ENCODE data around the gene TRPM2.
A peak's percentile ranks its signal among the peaks of the same experiment; 100 is the strongest.
"Not testable (repeated sequence)": the region's sequence is repeated elsewhere in the genome, so short reads cannot be mapped to it uniquely, and the experiment has no call there.

The TRPM2 gene

DNA sequence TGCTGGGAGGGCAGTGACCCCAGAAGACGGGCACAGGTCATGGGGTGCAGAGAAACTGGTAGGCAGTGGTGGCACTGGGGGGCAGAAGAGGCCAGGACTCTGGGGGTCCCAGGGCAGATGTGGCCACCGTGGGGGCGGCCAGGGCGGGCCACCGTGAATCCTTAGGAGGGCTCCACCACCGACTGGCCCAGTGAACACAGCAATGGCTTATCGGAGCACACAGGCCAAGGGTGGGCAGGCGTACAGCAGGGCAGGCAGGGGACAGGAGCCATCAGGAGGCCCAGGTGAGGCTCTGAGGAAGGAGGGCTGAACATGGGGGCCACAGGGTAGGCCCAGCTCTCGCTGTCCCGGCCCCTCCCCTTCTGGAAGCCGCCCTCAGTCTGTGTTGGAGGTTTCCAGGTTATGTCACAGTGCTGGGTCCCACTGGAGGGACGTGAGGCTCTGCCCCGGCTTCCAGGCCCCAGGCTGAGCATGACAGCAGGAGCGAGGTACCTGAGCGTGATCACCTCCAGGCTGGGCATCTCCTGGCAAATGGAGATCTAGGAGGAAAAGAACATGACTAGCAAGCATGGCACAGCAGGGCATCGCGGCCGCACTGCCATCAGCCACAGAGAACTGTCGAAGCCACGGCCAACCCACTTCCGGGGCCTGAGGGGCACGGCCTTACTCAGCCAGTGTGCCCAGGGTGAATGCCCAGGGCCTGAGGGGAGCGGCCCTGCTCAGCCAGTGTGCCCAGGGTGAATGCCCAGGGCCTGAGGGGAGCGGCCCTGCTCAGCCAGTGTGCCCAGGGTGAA is 18.0 kb upstream of the TRPM2 start:
- no peak for DNase-seq

GRCh38 chr21:44337449-44337848 is 16.0 kb upstream of the TRPM2 start:
- DNase-seq, result no peak

GRCh38 chr21:44337941-44338895 is 15.2 kb upstream of the TRPM2 start:
- peak; percentile 25 to 54 for DNase-seq

DNA sequence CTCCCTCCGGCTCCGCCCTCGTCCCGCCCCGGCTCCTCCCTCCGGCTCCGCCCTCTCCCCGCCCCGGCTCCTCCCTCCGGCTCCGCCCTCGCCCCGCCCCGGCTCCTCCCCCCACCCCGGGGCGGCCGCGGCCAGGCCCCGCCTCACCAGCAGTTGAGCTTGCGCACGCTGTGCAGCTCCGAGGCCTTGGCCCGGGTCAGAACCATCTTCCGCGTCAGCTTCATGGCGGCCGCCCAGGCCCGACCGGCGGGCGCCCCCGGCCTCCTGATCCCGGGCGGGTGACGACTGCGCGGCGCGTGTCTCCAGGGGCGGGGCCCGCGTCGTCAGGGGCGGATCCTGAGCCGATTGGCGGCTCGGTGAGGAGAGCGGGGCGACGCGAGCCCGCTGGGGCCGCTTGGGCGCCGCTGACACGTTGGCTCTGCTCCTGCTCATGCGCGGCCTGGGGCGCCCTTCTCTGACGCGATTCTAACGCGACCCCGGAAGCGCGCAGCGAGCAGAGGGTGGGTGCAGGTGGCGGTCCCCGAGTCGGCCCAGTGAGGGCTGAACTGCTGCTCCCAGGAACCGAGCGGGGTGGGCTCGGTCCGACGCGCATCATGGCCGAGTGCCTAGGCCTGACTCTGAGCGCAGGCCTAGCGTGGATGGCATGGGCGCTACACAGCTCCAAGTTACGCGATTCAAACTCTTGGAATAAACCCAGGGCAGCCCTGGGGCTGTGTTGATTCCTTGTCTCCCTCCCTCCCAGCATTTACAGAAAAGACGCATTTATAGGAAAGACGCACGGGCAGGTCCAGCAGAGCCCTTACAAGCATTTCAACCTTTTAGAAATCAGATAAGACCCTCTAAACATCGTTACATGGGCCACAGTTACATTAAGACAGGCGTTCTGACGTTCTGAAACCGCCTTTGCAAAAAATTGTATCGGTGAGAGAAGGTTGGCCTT is 14.2 kb upstream of the TRPM2 start, which contains the start of gene CFAP410:
Gene CFAP410 (minus strand): TSS at position 420 of the 940 bp plus-strand sequence. CDS start 196 bp downstream, at position 224.
- DNase-seq, result peak; percentile 91 to 92

DNA sequence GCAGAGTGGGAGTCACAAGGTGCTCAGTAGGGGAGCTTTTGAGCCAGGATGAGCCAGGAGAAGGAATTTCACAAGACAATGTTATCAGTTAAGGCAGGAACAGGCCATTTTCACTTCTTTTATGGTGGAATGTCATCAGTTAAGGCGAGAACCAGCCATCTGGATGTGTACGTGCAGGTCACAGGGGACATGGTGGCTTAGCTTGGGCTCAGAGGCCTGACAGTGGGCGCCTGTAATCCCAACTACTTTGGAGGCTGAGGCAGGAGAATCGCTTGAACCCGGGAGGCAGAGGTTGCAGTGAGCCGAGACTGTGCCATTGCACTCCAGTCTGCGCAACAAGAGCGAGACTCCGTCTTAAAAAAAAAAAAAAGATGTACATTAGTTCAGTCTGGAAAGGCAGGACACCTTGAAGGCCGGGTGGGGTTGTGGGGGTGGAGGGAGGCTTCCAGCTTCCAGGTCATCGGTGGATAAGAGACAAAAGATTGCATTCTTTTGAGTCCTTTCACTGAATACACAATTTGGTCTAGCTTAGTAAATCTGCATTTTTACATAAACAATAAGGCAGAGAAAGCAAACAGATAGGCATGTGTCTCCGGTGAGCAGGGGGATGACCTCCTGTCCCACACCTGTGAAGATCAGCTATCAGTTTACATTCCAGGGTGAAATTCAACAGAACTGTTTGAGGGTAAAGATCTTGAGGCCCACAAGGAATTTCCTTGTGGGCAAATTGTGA is 11.5 kb upstream of the TRPM2 start:
- DNase-seq, result not testable (repeated sequence)

DNA sequence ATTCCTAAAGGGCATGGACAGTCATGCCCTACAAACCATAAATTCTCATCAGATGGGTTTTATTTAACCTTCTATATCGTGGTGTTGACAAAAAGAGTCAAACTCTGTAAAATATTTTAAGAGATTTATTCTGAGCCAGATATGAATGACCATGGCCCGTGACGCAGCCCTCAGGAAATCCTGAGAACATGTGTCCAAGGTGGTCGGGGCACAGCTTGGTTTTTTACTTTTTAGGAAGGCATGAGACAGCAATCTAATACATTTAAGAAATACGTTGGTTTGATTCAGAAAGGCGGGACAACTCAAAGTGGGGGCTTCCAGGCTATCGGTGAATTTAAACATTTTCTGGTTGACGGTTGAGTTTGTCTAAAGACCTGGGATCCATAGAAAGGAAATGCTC is 10.4 kb upstream of the TRPM2 start:
- DNase-seq, result not testable (repeated sequence)

DNA sequence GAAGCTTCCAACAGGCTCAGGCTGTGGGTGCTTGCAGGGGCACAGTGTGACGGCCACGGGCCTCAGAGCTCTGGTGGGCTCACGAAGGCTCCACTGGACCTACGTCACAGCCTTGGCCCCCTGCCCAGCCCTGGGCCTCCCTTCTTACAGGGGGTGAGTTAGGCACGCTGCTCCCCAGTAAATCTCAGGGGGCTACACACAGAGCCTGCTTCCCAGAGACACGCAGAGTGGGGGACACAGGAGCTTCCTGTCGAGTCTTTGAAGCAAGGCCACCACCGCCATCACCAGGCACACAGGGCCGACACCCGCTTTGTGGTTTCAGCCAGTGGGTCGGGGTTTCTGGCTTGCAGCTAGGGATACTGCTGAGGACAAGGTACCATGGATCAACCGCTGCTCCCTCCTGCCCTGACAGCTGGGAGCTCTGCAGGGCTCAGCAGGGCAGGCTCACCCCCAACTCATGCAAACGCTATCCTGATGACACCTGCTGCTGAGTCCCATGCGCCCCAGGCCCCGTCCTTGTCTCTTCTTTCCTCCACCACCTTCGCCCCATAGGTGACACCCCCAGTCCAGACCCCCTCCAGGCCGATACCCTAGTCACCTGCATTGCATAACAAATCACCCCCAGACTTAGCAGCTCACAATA is 8.8 kb upstream of the TRPM2 start:
- DNase-seq, result no peak

- peak in 1 of 2 experiments; percentile 57 for DNase-seq
Measured at GRCh38 chr21:44345495-44345894, 7.9 kb upstream of the TRPM2 start.

DNA sequence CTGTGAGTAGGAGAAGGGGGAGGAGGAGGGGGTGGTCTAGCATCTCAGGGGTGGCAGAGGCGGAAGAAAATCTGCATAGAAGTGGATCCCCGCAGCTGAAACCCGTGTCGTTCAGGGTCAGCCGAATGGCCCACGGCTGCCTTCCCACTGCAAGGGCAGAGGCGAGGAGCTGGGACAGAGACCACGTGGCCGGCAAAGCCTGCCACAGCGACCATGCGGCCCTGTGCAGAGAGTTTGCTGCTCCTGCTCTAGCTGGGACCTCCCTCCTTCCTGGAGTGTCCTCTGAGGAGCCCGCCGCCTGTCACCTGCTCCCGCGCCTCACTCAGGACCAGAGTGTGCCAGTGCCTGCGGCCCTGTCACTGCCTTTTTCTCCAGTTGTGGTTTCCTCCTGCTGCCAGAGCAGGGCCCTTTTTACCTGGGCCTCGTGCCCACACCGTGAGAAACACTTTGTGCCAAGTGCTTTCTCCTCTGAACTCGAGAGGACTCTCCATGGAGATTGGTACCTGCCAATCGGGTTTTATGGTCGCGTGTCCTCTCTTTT is 5.4 kb upstream of the TRPM2 start:
- no peak for DNase-seq

GRCh38 chr21:44348861-44349260 is 4.6 kb upstream of the TRPM2 start:
- no peak for DNase-seq

DNA sequence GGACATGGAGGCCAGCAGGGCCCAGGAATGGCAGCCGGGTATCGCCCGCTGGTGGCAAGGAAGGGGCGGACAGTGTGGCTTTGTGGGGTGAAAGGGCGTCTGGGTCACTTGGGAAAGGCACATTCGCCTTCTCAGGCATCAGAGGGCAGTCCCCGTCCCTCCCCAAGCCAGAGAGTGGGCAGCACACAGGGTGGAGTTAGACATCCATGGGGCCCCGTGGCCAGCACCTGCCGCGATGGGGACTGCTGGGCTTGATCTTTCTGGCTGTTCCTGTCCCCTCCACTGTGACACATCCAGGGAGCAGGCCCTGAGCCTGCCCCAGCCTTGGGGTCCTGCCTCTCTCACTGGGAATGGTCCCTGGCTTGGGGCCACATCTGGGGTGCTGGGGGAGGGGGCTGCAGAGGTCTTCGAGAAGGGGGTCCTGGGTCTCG is 4.0 kb upstream of the TRPM2 start:
- no peak for DNase-seq

DNA sequence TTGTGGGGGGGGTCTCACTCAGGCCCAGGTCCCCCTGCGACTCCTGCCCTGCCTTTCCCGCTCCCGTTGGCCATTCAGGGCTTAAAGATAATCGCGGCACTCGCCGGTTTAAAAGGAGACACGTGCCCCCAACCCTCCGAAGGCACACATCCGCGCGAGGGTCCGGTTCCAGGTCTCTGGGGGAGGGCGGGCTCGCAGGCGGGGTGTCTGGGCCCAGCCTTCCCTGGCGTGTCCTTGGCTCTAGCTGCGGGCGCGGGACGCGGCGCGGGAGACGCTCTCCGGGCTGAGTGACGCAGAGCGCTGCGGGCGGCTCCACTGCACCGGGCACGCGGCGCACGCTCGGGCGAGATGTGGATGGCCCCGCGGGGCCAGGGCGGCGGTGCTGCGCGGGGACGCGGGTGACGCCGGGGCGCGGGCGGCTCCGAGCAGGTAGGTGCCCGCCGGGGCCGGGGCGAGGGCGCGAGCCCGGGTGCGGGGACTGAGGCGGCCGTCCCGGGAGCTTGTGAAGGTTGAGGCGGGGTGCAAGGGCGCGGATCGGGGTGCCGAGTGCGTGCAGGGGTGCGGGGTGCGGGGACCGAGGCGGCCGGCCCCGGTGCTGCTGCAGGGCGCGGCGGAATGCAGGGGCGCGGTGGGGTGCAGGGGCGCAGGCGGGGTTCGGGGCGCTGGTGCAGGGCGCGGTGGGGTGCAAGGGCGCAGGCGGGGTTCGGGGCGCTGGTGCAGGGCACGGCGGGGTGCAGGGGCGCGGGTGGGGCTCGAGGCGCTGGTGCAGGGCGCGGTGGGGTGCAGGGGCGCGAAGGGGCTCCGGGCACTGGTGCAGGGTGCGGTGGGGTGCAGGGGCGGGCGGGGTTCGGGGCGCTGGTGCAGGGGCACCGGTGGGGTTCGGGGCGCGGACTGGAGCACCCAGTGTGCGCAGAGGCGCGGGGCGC is 3.3 kb upstream of the TRPM2 start:
- DNase-seq, result no peak

- DNase-seq, result no peak
Measured at GRCh38 chr21:44350773-44351481, 2.5 kb upstream of the TRPM2 start.

DNA sequence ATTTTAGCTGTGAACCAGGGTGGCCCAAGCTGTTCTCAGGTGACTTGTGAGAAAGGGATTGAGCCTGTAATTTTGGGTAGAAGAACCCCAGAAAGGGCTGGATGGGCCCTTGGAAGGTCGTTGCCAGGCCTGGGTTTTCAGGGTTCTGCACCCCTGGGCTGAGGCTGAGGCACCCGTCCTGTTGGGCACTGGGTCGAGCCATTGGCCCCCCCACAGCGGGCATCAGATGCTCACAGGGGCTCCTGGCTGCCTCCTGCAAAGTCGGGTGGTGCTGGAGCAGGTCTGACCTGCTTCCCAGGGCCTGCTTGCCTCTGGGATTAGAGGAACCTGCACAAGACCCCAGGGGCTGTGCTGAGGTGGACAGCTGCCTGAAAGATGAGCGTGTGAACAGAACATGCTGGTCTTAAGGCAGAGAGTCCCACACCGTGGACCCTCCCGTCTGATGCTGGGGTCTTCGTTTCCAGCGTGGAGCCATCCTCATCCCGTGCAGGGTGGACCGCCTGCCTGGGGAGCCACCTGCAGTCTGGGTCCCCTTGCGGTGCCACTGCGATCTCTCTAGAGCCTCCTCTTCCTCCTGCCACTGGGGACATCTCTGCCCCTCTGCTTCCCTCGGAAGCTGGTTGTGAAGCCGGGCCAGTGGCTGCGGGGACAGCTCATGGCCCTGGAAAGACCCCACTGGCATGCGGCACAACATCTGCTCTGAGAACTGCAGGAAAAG is 1.7 kb upstream of the TRPM2 start:
- no peak for DNase-seq

DNA sequence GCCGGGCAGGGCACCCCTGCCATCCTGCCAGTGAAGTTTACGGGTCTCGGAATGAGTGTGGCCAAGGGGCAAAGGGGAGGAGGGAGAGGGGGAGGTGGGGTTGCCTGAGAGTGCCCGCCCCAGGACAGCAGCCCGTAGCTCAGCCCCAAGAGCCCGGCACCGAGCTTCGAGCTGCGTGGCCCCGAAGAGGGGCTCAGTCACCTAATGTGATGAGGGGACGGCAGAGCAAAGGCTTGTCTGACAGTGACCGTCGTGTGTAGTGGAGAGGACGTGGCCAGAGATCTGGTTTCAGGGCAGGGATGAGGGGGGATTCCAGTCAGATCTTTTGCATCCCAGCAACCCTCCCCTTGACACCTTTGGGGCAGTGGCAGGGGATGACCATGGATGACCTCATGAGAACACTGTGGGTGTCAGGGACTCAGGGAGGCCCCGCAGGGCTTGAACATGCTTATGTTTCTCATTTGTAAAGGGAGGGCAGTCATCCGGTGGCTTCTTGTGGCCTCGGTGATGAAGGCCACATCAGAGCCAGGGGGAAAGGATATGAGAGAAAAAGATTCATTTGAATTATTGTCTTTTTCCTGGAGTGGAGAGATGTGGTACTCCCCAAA is 1.1 kb upstream of the TRPM2 start:
- DNase-seq, result no peak

DNA sequence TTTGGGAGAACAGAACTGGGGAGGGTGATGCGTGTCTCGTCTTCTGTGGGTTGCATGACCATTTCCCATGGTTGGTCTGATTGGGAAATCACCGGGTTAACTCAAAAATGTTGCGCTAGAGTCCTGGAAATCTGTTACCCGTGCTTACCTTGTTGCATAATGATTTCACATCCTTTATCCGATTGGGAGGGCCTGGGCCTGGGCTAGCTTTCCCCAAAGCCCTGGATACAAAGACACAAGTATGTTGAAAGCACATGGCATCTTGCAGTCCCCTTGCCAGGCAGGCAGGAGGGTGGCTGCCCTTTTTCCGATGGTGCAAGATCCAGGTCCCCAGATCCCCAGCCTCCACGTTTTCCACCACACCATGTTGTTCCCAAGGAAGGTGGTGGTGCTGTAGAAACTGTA is 582 bp downstream of the TRPM2 start:
- no peak for DNase-seq

DNA sequence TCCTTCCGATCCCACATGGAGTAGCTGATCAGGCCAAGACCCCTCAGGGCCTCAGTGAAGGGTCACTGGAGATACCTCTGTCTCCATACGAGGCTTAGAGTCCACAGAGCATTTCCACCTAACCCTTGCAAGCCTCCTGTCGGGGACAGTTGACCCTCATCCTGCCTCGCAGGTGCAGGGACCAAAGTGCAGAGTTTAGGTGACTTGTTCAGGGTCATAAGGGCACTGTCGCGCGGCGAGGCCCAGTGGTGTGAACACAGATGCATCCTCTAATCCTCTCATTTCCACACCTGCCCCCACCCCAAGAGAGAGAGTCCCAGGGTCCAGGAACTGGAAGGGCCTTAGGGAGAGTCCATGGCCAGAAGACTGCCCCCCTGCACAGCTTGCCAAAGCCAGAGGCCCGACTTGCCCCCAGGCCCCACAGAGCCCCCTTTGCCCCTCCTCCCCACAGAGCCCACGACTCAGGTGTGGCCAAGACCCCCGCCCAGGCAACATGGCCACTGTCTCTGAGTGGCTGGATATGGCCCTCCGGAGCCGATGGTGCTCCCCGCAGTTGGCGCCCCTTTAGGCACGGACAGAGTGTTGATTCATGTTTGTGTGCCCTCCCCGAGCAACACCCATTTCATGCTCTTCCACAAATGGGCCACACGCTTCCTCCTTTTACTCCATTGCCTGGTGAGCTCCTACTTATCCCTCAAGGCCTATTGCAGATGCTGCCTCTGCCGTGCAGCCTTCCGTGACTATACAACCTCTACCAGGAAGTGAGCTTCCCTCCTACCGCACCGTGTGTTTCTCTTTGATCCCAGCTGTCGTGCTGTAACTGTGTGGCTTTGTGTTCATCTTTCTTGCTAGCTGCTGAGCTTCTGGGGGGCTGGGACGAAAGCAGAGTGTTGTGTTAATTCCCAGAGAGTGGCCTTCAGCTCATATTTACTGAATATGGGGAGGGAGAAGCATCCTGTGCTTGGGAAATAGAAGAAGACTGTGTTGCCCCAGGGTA is 1.7 kb downstream of the TRPM2 start:
- no peak for DNase-seq

All from NCI-H524 (cell line).